Measurements from ENCODE around the gene MRPL1.

DNA sequence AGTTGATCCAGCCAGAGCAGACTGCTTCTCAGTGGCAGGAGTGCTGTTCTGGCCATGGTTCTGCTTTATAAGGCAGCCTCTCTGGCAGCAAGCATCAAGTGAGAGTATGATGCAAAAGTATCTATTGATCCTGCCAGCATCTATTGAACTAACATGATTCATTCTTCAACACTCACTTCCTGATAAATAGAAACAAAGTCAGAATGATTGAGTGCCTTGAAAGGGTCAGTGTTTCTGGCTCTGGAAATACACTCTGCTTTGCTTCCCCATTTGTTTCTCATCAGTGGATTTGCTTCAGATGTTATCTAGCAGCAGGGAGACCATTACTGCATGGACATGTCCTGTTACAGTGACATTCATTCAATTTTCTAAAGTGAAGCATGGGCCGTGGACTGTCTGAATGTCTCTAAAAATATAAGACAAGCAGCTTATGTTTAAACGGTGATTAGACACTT is 128.3 kb downstream of the MRPL1 start:
- TF ChIP-seq, protein P1, sequence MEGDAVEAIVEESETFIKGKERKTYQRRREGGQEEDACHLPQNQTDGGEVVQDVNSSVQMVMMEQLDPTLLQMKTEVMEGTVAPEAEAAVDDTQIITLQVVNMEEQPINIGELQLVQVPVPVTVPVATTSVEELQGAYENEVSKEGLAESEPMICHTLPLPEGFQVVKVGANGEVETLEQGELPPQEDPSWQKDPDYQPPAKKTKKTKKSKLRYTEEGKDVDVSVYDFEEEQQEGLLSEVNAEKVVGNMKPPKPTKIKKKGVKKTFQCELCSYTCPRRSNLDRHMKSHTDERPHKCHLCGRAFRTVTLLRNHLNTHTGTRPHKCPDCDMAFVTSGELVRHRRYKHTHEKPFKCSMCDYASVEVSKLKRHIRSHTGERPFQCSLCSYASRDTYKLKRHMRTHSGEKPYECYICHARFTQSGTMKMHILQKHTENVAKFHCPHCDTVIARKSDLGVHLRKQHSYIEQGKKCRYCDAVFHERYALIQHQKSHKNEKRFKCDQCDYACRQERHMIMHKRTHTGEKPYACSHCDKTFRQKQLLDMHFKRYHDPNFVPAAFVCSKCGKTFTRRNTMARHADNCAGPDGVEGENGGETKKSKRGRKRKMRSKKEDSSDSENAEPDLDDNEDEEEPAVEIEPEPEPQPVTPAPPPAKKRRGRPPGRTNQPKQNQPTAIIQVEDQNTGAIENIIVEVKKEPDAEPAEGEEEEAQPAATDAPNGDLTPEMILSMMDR (IDR thresholded peaks at IDR 0.05) = no peak
- TF ChIP-seq POLR2A (IDR thresholded peaks at IDR 0.05) = no peak
